NCI-H1694 (cell line): ENCODE data around the gene CFAP43.
"Not testable (repeated sequence)": the region's sequence is repeated elsewhere in the genome, so short reads cannot be mapped to it uniquely, and the experiment has no call there.

Source experiments
- DNase-seq: peaks from one replicate; lab custom pipeline; 2025; lab: John Stamatoyannopoulos, UW

The CFAP43 gene

GRCh38 chr10:104258209-104258608, 26.0 kb upstream of the CFAP43 start:
- no peak for DNase-seq

DNA sequence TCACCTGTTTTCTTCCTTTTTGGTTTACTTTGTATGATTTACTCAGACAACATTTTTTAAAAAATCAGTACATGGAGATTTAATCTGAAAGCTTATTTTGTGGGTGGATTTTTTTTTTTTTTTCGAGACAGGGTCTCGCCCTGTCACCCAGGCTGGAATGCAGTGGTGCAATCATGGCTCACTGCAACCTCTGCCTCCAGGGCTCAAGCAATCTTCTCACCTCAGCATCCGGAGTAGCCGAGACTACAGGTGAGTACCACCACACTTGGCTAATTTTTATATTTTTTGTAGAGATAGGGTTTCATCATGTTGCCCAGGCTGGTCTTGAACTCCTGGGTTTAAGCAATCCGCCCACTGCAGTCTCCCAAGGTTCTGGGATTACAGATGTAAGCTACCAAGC, 25.1 kb upstream of the CFAP43 start:
- DNase-seq: no peak

- DNase-seq: no peak
These were observed 24.3 kb upstream of the CFAP43 start for GRCh38 chr10:104256335-104256961.

GRCh38 chr10:104255311-104255981, 23.3 kb upstream of the CFAP43 start:
- no peak for DNase-seq

DNA sequence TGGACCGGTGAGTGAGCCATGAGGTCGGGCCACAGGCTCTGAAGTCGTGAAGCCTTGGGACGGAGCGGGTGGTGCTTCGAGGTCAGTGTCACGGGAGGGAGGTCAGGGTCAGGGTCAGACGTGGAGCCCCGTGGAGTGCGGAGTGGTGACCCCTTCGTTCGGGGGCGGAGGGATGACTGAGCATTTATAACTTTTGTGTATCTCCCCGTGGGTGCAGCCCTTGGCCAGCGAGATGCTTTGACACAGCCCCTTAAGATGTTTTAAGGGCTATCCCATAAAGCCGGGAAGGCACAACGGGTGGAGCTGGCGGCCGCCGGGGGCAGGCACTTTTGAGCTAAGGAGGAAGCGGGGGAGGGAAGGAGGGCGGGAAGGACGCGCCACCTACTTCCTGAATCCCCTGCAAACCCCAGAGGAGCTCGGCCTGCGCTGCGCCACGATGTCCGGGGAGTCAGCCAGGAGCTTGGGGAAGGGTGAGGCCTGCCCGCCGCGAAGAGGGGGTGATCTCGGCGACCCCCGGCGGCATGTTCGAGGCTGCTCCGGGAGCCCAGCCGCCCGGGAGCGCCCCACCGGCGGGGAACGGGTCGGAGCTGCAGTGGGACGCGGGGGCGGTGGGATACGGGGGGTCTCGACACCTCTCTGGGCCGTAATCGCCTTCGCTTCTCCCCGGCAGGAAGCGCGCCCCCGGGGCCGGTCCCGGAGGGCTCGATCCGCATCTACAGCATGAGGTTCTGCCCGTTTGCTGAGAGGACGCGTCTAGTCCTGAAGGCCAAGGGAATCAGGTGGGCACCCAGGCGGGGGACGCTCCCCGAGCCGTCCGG, 22.5 kb upstream of the CFAP43 start, which contains the start of gene GSTO1:
GSTO1 (plus strand) TSS at position 400 of the 818 bp plus-strand sequence; CDS start at position 437, 37 bp downstream.
- no peak for DNase-seq

GRCh38 chr10:104253606-104254410, 21.6 kb upstream of the CFAP43 start:
- DNase-seq: no peak

DNA sequence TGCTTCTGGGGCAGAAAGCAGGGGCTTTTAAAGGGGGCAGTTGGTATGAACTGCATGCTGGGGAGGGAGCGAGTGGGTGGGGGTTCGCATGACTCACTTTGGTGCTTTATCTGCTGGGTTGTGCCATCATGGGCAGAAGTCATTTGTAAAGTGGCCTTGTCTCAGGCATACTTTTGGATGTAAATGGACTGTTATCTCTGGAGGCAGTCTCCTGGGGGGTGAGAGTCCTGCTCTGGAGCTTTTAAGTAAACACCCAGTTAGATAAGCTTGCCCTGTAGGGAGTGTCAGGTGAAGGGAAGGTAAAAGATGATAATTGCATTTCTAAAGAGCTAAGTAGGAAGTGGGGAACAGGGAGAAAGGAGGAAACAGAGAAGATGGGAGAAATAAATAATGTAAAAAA, 20.9 kb upstream of the CFAP43 start:
- DNase-seq: no peak

GRCh38 chr10:104252368-104252767, 20.2 kb upstream of the CFAP43 start:
- no peak for DNase-seq

DNA sequence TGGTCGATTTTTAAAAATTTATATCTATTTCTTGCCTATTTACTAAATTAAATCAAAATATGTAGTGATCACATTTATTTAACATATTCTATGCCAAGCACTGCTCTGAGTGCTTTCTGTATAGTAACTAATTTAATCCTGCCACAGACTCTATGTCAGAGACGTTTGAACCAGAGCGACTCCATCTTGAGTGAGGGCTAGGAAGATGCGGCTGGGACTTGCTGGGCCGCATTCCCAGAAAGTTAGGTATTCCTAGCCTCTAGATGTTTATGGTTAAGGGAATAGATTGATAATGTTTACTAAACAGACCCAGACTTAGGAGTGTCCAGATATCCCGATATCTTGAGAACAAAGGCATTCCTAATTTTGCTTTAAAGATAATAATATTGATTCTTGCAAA, 19.3 kb upstream of the CFAP43 start:
- no peak for DNase-seq

DNA sequence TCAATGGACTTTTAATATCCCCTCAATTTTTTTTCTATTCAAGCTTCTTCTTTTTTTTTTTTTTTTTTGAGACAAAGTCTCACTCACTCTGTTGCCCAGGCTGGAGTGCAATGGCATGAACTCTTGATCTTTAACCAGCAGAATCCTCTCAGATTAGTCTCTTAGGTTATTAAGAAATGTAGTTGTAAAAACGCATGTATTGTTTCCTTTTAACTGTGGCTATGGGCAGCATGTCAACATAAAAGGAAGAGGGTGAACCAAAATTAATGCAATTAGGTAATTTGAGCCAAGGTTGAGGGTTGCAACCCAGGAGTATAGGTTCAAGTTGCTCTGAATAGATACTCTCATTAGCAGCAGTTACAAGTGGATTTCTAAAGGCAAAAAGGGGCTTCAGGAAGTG, 18.2 kb upstream of the CFAP43 start:
- no peak for DNase-seq

DNA sequence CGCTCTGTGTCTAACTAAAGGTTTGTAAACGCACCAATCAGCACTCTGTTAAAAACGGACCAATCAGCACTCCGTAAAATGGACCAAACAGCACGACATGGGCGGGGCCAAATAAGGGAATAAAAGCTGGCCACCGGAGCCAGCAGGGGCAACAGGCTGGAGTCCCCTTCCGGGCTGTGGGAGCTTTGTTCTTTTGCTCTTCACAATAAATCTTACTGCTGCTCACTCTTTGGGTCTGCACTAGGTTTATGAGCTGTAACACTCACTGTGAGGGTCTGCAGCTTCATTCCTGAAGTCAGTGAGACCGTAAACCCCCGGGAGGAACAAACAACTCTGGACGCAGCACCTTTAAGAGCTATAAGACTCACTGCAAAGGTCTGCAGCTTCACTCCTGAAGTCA, 16.8 kb upstream of the CFAP43 start:
- DNase-seq: not testable (repeated sequence)

- DNase-seq: no peak
These were observed 15.5 kb upstream of the CFAP43 start for GRCh38 chr10:104247513-104248146.

DNA sequence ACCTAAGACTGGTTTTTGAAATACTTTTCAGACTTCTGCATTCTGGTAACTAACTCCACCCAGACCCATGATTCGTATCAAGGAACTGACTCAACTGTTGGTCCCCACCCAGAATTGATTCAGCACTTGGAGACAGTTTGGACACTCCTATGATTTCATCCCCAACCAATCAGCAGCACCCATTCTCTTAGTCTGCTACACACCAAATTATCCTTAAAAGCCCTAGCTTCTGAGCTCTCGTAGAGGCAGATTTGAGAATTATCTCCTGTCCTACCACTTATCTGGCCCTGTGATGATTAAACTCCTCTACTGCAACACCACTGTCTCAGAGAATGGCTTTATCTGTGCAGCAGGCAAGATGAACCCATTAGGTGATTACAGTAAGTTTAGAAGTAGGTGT, 14.8 kb upstream of the CFAP43 start:
- no peak for DNase-seq

DNA sequence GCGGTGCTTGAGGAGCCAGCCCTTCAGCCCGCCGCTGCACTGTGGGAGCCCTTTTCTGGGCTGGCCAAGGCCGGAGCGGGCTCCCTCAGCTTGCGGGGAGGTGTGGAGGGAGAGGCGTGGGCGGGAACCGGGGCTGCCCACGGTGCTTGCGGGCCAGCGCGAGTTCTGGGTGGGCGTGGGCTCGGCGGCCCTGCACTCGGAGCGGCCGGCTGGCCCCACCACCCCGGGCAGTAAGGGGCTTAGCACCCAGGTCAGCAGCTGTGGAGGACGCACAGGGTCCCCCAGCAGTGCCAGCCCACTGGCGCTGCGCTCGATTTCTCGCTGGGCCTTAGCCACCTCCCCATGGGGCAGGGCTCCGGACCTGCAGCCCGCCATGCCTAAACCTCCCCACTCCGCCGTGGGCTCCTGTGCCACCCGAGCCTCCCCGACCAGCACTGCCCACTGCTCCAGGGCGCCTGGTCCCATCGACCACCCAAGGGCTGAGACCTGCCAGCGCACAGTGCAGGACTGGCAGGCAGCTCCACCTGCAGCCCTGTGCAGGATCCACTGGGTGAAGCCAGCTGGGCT, 13.0 kb upstream of the CFAP43 start:
- no peak for DNase-seq

GRCh38 chr10:104243512-104243911, 11.3 kb upstream of the CFAP43 start:
- no peak for DNase-seq

GRCh38 chr10:104243009-104243408, 10.8 kb upstream of the CFAP43 start:
- not testable (repeated sequence) for DNase-seq

- no peak for DNase-seq
These were observed 10.4 kb upstream of the CFAP43 start for GRCh38 chr10:104242545-104242944.

- DNase-seq: no peak
These were observed 7.9 kb upstream of the CFAP43 start for GRCh38 chr10:104240078-104240477.

GRCh38 chr10:104235801-104236200, 3.6 kb upstream of the CFAP43 start:
- no peak for DNase-seq

GRCh38 chr10:104234934-104235333, 2.8 kb upstream of the CFAP43 start:
- no peak for DNase-seq

GRCh38 chr10:104233817-104234216, 1.7 kb upstream of the CFAP43 start:
- no peak for DNase-seq
